Lower leg skin (tissue), 3 donors: ENCODE results near the gene EDC3.

Experiments used
- CTCF ChIP-seq, 3 donors: fragments of 450-650 bp; IDR thresholded peaks; one replicate each; pipeline ENCODE4 v1.5.1; 2016; ENCODE audit warnings: antibody characterized with exemption in 3 of 3, mild to moderate bottlenecking in 3 of 3, moderate library complexity in 2 of 3
- POLR2A ChIP-seq, 2 donors: fragments of 450-650 bp; IDR thresholded peaks; one replicate each; pipeline ENCODE4 v1.6.1; 2016 to 2017; ENCODE audit warnings: antibody characterized with exemption in 2 of 2, mild to moderate bottlenecking in 1 of 2, moderate library complexity in 1 of 2

GRCh38 chr15:74642348-74642733 lies 53.5 kb downstream of the EDC3 start:
- TF ChIP-seq CTCF (IDR thresholded peaks at IDR 0.05) (no peak), POLR2A (IDR thresholded peaks at IDR 0.05) (no peak)
